ENCODE measurements around the gene KCNJ12.

GRCh38 chr17:21452377-21453143, 76.4 kb downstream of the KCNJ12 start:
- TF ChIP-seq POLR2A (IDR thresholded peaks at IDR 0.05) (no peak), CTCF (IDR thresholded peaks at IDR 0.05) (peak; percentile 53 to 81 (median 75)), EP300 (IDR thresholded peaks at IDR 0.05) (peak in 1 of 2 donors; percentile 56)
